Measurements from ENCODE around the gene ARID3A.
"Not testable (repeated sequence)": the region's sequence is repeated elsewhere in the genome, so short reads cannot be mapped to it uniquely, and the experiment has no call there.

The ARID3A gene

GRCh38 chr19:925526-926322, at the start of gene ARID3A:
ARID3A (plus strand) TSS chr19:926035; CDS start chr19:929529, 3,494 bp downstream.
- DNase-seq, result peak; percentile 80 to 82

GRCh38 chr19:876089-876488, 49.7 kb upstream of the ARID3A start:
- DNase-seq, result no peak

- no peak for DNase-seq
Observed at GRCh38 chr19:876780-877314, 49.0 kb upstream of the ARID3A start.

DNA sequence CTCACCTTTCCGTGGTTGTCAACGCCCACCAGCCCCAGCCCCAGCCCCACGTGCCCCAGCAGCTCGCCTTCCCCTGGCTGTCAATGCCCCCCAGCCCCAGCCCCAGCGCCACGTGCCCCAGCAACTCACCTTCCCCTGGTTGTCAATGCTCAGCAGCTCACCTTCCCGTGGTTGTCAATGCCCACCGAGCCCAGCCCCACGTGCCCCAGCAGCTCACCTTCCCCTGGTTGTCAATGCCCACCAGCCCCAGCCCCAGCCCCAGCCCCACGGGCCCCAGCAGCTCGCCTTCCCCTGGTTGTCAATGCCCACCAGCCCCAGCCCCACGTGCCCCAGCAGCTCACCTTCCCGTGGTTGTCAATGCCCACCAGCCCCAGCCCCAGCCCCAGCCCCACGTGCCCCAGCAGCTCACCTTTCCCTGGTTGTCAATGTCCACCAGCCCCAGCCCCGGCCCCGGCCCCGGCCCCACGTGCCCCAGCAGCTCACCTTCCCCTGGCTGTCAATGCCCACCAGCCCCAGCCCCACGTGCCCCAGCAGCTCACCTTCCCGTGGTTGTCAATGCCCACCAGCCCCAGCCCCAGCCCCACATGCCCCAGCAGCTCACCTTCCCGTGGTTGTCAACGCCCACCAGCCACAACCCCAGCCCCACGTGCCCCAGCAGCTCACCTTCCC, 47.7 kb upstream of the ARID3A start:
- DNase-seq, result not testable (repeated sequence)

DNA sequence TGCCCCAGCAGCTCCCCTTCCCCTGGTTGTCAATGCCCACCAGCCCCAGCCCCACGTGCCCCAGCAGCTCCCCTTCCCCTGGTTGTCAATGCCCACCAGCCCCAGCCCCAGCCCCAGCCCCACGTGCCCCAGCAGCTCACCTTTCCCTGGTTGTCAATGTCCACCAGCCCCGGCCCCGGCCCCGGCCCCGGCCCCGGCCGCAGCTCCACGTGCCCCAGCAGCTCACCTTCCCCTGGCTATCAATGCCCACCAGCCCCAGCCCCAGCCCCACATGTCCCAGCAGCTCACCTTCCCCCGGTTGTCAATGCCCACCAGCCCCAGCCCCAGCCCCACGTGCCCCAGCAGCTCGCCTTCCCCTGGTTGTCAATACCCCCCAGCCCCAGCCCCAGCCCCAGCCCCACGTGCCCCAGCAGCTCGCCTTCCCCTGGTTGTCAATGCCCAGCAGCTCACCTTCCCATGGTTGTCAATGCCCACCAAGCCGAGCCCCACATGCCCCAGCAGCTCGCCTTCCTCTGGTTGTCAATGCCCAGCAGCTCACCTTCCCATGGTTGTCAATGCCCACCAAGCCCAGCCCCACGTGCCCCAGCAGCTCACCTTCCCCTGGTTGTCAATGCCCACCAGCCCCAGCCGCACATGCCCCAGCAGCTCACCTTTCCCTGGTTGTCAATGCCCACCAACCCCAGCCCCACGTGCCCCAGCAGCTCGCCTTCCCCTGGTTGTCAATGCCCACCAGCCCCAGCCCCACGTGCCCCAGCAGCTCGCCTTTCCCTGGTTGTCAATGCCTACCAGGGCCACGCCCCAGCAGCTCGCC, 46.9 kb upstream of the ARID3A start:
- not testable (repeated sequence) for DNase-seq

- DNase-seq, result no peak
Observed at GRCh38 chr19:879711-880438, 46.0 kb upstream of the ARID3A start.

- DNase-seq, result no peak
Observed at GRCh38 chr19:881385-882071, 44.3 kb upstream of the ARID3A start.

- no peak for DNase-seq
Observed at GRCh38 chr19:882871-883497, 42.9 kb upstream of the ARID3A start.

DNA sequence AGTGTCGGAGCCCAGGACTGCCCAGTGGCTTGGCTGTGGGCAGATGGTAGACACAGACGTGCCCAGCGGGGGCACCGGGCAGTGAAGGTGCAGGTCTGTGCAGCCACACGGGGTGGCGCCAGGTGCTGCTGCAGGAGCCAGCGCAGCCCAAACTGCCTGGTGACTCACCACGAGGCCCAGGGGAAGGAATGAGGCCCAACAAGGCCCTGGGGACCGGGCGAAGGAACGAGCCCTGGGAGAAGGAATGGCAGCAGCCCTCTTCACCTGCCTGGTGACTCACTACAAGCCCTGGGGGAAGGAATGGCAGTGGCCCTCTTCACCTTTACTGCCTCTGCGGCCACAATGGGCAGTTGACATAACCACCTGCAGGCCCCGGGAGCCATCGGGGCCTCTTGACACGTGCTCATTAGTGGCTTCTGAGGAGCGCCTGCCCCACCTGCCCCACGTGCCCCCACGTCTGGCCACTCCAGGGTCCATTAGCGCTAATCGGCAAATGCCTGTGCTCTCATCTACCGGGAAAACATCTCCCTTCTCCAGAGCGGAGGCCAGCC, 42.1 kb upstream of the ARID3A start:
- no peak for DNase-seq

GRCh38 chr19:884420-885211, 41.2 kb upstream of the ARID3A start:
- no peak for DNase-seq

DNA sequence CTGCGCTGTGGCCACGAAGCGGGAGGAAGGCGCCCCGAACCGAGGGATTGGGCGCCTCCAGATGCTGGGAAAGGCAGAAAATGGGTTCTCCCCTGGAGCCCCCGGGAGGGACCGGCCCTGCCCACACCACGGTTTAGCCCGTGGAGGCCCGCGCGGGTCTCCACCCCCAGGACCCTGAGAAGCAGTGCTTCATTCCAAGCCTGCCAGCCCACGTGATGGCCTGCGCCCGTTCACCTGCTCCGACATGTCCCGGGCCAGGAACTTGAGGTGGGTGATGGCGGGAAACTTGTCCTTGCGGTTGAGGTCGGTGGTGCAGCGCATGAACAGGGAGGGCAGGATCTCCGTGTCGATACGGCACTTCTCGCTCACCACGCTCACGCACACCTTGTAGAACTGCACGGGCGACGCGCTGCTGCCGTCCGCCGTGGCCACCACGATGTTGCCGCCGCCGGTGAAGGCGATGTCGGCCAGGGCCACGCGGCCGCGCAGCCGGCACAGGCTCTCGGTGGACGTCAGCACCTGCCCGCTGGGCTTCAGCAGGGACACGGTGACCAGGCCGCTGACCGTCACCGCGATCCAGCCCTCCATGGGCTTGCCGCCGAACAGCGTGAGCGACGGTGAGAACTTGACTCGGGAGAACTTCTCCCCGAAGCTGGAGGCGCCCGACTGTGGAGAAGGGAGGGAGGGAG, 40.2 kb upstream of the ARID3A start:
- DNase-seq, result no peak

DNA sequence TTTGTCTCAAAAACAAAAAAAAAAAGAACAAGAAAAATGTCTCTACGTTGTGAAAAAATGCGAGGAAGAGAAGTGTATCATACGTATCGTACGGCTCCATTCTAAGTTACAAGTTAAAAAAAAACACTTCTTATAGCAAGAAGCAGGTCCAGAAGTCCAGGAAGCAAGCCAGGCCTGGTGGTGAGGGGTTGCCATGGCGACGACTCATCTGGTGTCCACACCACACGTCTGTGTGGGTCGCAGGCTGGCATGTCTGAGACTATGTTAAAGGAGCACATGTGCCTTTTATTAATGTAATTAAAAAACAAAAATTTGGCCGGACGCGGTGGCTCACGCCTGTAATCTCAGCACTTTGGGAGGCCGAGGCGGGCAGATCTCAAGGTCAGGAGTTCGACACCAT, 38.8 kb upstream of the ARID3A start:
- DNase-seq, result no peak

DNA sequence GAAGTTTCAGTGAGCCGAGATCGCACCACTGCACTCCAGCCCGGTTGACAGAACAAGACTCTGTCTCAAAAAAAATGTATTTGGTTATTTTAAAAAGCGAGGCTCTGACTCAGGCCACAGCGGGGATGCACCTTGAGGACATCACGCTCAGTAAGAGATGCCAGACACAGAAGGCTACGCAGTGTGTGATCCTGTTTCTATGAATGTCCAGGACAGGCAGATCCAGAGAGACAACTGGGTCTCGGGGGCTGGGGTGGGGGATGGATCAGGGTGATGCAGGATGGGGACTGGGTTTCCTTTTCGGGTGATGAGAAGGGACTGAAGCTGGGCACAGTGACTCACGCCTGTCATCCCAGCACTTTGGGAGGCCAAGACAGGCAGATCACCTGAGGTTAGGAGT, 38.2 kb upstream of the ARID3A start:
- no peak for DNase-seq

DNA sequence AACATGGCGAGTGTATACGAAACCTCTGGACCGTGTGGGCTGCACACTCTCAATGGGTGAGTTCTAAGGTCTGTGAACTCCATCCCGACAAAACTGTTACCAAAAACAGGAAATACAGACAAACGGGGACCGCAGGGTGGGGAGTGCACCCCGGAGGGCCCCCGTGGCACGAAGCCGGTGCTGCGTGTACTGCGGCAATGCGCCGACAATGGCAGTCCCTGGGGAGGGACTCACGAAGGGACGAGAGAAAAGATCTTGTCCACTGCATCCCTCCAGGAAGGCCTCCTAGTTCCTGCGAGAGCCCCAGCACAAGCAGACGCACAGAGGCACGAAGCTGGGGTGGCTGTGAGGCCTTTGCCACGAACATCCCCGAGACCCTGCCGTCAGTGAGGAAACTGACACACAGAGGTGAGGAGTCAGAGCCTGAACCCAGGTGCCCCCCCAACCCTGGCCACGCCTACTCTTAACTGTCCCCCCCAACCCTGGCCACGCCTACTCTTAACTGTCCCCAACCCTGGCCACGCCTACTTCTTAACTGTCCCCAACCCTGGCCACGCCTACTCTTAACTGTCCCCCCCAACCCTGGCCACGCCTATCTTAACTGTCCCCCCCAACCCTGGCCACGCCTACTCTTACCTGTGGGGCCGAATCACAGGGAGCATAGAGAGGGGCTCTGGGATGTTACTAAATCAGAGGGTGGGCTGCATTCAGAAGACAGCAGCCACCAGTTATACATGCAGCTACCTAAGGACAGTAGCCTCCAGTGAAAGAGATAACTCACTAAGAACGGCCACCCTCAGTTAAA, 37.1 kb upstream of the ARID3A start:
- DNase-seq, result peak; percentile 45 to 57

DNA sequence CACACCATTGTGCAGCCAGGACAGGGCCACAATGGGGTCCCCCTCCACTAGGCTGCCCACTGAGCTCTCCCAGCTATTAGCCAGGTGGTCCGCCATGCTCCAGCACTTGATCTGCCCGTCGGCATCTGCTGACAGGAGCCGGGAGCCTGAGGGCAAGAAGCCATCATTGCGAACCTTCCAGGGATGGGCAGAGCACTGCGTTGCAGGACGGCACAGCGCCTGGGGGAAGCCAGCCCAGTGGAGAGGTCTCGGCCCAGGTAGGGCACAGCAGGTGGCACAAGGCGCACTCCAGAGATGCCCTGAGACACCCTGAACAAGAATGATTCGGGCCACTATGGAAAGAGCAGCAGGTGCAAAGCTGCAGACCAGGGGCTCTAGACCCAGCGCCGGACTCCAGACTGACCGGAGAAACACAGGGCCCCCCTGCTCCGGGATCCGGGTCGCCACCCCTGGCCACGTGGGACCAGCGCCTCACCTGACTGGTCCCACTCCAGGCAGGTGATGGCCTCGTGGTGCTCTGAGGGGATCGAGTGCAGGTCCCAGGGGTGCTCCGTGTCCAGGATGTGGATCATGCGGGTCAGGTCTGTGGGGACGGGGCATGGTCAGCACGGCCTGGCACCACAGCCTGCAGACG, 36.1 kb upstream of the ARID3A start:
- no peak for DNase-seq

DNA sequence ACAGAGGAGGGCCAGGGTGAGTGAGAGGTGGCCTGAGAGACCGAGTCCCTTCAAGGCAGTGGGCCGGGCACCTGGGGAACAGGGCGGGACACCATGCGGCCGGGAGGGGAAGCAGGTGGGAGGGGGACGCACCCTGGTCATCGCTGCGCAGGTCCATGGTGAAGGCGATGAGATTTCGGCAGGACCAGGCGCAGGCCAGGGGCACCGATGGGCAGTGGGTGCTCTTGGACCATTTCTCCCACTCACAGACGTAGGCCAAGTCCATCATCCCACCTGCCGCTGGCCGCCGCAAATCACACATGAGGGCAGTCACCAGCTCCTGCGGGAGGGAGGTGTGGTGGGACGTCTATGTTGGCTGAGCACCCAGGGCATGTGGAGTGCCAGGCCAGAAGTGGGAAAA, 35.0 kb upstream of the ARID3A start:
- DNase-seq, result no peak

DNA sequence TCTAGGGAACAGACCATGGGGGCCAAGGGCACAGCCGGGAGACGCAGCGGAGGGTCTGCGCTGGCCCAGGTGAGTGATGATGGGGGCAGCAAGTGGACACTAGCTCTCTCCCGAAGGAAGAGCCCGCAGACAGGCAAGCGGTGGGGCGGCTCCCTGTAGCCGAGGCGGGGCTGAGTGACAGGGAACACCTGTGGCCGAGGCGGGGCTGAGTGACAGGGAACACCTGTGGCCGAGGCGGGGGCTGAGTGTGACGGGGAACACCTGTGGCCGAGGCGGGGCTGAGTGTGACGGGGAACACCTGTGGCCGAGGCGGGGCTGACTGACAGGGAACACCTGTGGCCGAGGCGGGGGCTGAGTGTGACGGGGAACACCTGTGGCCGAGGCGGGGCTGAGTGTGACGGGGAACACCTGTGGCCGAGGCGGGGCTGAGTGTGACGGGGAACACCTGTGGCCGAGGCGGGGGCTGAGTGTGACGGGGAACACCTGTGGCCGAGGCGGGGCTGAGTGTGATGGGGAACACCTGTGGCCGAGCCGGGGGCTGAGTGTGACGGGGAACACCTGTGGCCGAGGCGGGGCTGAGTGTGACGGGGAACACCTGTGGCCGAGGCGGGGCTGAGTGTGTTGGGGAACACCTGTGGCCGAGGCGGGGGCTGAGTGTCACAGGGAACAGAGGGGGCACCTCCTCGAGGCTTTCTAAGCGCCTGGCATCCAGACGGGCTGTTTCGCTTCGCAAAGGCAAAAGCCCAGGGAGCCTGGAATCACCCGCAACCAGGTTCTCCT, 34.2 kb upstream of the ARID3A start:
- DNase-seq, result not testable (repeated sequence)

All from activated CD4-positive, alpha-beta T cell treated with anti-CD3 and anti-CD28 coated beads, Interleukin-2, amount 50 U/mL, for 48 hours (primary cell).